ENCODE measurements around the gene ADRA2C. TPM values are rescaled to one million over a fixed set of nuclear protein-coding genes. Genes with fewer than 3 reads are reported as not detected.

ADRA2C gene
- total RNA-seq, 1 donor from 2014 or later, result 3.2 TPM

DNA sequence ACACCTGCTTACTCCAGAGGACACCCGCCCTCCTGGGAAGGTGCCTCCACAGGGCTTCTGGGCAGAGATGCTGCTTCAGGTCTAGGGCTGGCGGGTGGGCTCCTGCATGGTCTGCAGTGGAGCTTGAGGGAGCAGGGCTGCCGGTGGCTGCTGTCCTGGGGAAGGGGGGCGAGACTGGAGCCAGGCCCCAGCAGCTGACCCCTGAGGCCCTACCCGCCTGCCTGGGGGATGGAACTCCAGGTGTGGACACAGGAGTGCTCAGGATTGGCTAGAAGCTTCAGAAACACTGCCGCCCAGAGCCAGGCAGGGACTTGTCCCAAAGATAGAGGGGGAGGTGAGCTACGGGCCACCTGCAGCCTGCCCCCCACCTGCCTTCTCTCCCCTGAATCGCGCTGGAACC, 33.0 kb upstream of the ADRA2C start:
- no peak overlapping the region for H3K27ac Mint-ChIP-seq (ENCODE audit: unreplicated experiment)
- DNase-seq (ENCODE audit: low spot score), result no peak
- peaks cover 5% of the 10 kb centered on the region for H3K9me3 Mint-ChIP-seq (ENCODE audit: unreplicated experiment)
- H3K27me3 Mint-ChIP-seq (ENCODE audit: unreplicated experiment), result peaks cover 7% of the 10 kb centered on the region
- H3K36me3 Mint-ChIP-seq (ENCODE audit: low read depth, unreplicated experiment), result peaks cover 12% of the 10 kb centered on the region
- TF ChIP-seq CTCF (IDR thresholded peaks at IDR 0.05; ENCODE audit: unreplicated experiment), result no peak
- H3K4me1 Mint-ChIP-seq (ENCODE audit: unreplicated experiment), result peaks cover 16% of the 10 kb centered on the region
- no peak overlapping the region for H3K4me3 Mint-ChIP-seq (ENCODE audit: unreplicated experiment)

DNA sequence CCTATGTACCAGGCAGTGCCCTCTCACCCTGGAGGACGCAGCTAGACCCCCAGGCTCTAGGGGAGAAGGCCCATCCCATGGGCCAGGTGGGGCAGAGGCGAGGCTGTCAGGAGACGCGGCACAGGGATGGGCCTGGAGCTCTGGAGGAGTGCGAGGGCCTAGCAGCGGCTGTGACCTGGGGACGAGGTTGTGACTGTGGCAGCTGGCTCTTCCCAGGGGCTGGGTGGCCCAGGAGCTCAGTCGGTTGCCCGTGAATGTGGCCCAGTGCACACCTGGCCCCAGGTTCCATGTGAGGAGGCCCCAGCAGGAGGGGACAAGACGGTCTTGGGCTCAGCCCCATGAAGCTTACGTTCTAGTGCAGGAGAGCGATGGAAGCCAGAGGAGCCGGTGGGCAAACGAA, 31.0 kb upstream of the ADRA2C start:
- no peak overlapping the region for H3K27ac Mint-ChIP-seq (ENCODE audit: unreplicated experiment)
- peaks cover 12% of the 10 kb centered on the region for H3K36me3 Mint-ChIP-seq (ENCODE audit: low read depth, unreplicated experiment)
- TF ChIP-seq CTCF (IDR thresholded peaks at IDR 0.05; ENCODE audit: unreplicated experiment), result no peak
- no peak for DNase-seq (ENCODE audit: low spot score)
- H3K27me3 Mint-ChIP-seq (ENCODE audit: unreplicated experiment), result peaks cover 7% of the 10 kb centered on the region
- H3K4me3 Mint-ChIP-seq (ENCODE audit: unreplicated experiment), result no peak overlapping the region
- peaks cover 16% of the 10 kb centered on the region for H3K4me1 Mint-ChIP-seq (ENCODE audit: unreplicated experiment)
- peaks cover 5% of the 10 kb centered on the region for H3K9me3 Mint-ChIP-seq (ENCODE audit: unreplicated experiment)

DNA sequence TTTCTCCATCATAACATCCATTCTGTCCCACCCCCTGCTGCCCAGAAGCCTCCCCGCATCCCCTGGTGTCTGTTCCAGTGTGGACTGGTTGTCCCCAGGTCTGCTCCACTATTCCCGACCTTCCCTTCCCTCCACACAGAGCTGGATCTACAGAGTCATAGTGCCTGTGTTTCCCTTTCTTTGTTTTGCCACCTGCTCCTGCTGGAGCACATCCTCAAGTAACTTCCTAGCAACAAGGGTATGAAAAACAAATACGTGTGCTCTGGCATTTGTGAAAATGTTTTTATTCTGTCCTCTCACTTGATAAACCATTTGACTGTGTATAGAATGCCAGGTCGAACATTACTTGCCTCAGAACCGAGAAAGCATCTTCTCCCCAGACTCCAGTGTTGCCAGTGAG, 29.9 kb upstream of the ADRA2C start:
- Mint-ChIP-seq H3K36me3 (ENCODE audit: low read depth, unreplicated experiment) (peaks cover 12% of the 10 kb centered on the region), H3K4me3 (ENCODE audit: unreplicated experiment) (peak overlapping the region; percentile 38), H3K9me3 (ENCODE audit: unreplicated experiment) (peaks cover 5% of the 10 kb centered on the region), H3K27ac (ENCODE audit: unreplicated experiment) (peak overlapping the region; percentile 27), H3K27me3 (ENCODE audit: unreplicated experiment) (peaks cover 10% of the 10 kb centered on the region), H3K4me1 (ENCODE audit: unreplicated experiment) (peaks cover 16% of the 10 kb centered on the region)
- DNase-seq (ENCODE audit: low spot score), result no peak
- TF ChIP-seq CTCF (IDR thresholded peaks at IDR 0.05; ENCODE audit: unreplicated experiment), result no peak

DNA sequence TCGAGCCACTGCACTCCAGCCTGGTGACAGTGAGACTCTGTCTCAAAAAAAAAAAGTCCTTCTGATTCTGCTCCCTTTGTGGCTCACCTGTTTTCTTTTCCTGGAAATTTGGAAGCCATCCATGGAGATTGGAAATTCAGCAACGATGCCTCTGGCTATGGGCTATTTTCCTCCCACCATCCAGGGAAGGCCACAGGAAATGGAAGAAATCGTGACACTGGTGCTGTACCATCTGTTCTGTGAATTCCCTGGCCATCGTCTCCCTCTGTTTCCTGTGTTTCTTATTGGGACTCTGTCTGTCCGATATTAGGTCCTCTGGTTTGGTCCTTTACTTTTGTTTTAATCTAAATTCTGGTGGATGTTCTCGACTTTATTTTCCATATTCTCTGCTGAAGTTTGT, 29.4 kb upstream of the ADRA2C start:
- Mint-ChIP-seq H3K27me3 (ENCODE audit: unreplicated experiment) (peaks cover 10% of the 10 kb centered on the region), H3K36me3 (ENCODE audit: low read depth, unreplicated experiment) (peaks cover 12% of the 10 kb centered on the region), H3K4me1 (ENCODE audit: unreplicated experiment) (peaks cover 16% of the 10 kb centered on the region), H3K9me3 (ENCODE audit: unreplicated experiment) (peaks cover 6% of the 10 kb centered on the region), H3K4me3 (ENCODE audit: unreplicated experiment) (no peak overlapping the region), H3K27ac (ENCODE audit: unreplicated experiment) (peak overlapping the region; percentile 40)
- DNase-seq (ENCODE audit: low spot score), result no peak
- no peak for TF ChIP-seq CTCF (IDR thresholded peaks at IDR 0.05; ENCODE audit: unreplicated experiment)

DNA sequence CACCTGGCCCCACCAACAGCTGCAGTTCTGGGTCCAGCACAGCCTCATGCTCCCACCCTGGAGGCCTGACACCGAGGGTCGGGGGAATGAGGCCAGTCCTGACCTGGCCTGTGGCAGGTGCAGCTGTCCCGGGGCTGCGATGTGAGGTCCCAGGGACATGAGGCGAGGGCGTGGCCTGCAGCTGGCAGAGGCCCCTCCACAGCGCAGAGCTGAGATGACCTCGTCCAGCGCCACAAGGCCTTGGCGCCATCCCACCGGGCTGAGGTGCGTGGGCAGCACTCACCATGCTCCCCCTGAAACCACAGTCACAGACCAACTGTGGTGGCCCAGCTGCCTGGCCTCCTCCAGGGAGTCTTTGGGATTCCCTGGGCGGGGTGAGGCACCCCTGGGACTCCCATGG, 26.6 kb upstream of the ADRA2C start:
- peaks cover 10% of the 10 kb centered on the region for H3K27me3 Mint-ChIP-seq (ENCODE audit: unreplicated experiment)
- no peak overlapping the region for H3K27ac Mint-ChIP-seq (ENCODE audit: unreplicated experiment)
- no peak for DNase-seq (ENCODE audit: low spot score)
- H3K9me3 Mint-ChIP-seq (ENCODE audit: unreplicated experiment), result peaks cover 16% of the 10 kb centered on the region
- no peak overlapping the region for H3K4me3 Mint-ChIP-seq (ENCODE audit: unreplicated experiment)
- no peak for TF ChIP-seq CTCF (IDR thresholded peaks at IDR 0.05; ENCODE audit: unreplicated experiment)
- peaks cover 16% of the 10 kb centered on the region for H3K36me3 Mint-ChIP-seq (ENCODE audit: low read depth, unreplicated experiment)
- peaks cover 16% of the 10 kb centered on the region for H3K4me1 Mint-ChIP-seq (ENCODE audit: unreplicated experiment)

Measured in endothelial cell (in vitro differentiated cells).